ENCODE data around the gene CEP126.
"Not testable (repeated sequence)": the region's sequence is repeated elsewhere in the genome, so short reads cannot be mapped to it uniquely, and the experiment has no call there.

The CEP126 gene

GRCh38 chr11:101929294-101929915 lies 14.6 kb downstream of the CEP126 start:
- peak; percentile 63 for FAIRE-seq
- DNase-seq (ENCODE audit: insufficient read length, low spot score): no peak

DNA sequence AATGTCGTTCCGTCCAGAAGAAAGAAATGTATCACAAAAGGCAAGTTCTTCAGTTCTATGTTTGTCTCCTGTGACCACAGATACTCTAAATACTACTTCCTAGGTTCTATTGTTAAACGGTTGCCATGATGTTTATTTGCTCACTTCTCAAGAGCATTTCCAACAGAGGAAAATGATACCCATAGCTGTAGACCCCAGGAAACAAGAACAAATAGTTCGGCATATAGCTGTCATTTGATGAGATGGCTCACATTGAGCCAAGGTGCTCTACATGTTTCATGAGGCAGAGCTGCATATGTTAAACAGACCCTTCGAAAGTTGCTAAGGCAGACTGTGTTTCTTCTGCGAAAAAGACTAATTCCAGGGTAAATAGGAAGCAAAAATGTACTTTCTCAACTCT lies 16.9 kb downstream of the CEP126 start:
- no peak for DNase-seq (ENCODE audit: insufficient read length, low spot score)
- peak; percentile 31 for FAIRE-seq

DNA sequence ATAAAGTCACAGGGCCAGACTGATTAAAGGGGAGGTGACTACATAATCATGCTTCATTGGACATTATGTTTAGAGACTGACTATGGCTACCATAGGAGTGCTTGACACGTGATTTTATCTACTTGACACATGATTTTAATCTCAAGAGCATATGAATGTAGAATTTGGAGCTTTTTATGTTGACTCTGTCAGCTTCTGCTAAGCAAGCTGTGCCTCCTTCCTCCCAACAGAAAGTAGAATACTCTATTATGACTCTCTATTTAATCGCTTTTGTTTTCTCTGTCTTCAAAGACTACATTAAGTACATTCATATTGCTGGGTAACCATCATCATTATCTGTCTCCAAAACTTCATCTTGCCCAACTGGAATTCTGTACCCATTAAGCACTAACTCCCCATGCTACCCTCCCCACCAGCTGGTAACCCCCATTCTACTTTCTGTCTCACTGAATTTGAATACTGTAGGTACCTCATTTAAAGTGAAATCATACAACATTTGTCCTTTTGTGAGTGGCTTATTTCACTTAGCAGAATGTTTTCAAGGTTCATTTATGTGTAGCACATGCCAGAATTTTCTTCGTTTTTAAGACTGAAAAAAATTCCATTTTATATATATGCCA lies 26.2 kb downstream of the CEP126 start:
- peak; percentile 48 for FAIRE-seq
- DNase-seq (ENCODE audit: insufficient read length, low spot score): no peak

DNA sequence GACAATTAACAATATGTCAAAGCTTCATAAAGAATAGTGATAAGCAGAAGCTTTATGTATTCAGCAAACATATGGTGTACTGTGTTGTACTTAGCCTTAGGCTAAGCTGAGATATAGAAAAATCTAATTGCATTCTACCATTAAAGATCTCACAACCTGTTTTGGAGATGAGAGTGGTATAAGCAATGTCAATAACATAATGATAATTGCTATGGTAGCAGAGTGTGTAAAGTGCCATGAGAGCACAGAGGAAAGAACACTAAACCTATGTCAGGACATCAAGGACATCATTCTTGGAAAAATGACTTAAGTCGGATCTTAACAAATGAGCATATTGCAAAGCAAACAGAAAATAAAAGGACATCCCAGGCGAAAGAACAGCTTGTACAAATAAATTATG lies 30.1 kb downstream of the CEP126 start:
- DNase-seq (ENCODE audit: insufficient read length, low spot score): no peak
- no peak for FAIRE-seq

DNA sequence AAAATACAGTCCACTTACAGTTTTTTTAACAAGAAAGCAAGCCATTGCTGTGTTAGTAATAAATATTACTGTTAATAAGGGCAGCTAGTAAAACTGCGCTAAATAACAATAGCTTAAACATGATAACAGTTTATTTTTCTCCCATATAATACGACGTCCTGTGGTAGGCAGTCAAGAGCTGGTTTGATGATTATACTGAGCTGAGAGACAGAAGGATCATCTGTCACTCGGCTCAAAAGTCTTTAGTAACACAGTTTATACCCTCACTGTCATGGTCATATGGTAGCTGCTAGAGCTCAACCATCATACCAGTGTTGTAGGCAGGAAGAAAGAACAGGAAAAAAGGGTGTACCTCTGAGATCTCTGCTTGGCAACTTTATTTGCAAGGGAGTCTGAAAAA lies 30.6 kb downstream of the CEP126 start:
- DNase-seq (ENCODE audit: insufficient read length, low spot score) (no peak), FAIRE-seq (no peak)

- peak; percentile 13 for FAIRE-seq
- DNase-seq (ENCODE audit: insufficient read length, low spot score): no peak
These were observed 34.9 kb downstream of the CEP126 start for GRCh38 chr11:101949680-101950220.

DNA sequence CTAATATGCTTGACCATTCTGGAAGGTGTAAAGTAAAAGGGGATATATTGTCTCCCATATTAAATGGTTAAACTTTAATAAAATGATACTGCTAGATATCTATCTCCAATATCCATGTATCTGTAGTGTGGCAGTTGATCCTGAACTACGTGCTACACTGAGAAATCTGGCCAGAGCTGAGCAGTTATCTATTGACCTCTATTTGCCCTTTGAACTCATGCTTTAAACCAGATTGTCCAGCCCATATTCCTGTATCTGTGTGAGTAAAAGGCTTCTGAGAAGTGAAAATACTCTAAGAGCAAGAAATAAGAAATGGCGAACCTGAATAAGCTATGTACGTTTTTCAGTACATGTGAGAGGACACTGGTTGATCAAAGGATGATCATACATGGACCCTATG lies 40.5 kb downstream of the CEP126 start:
- peak; percentile 73 for FAIRE-seq
- DNase-seq (ENCODE audit: insufficient read length, low spot score): no peak

GRCh38 chr11:101955701-101956100 lies 40.9 kb downstream of the CEP126 start:
- peak; percentile 52 for FAIRE-seq

GRCh38 chr11:101960231-101960630 lies 45.4 kb downstream of the CEP126 start:
- DNase-seq (ENCODE audit: insufficient read length, low spot score): no peak
- no peak for FAIRE-seq

More at GRCh38 chr11:101955701-101956100, 40.9 kb downstream of the CEP126 start:
- no peak for DNase-seq (ENCODE audit: insufficient read length, low spot score)

DNA sequence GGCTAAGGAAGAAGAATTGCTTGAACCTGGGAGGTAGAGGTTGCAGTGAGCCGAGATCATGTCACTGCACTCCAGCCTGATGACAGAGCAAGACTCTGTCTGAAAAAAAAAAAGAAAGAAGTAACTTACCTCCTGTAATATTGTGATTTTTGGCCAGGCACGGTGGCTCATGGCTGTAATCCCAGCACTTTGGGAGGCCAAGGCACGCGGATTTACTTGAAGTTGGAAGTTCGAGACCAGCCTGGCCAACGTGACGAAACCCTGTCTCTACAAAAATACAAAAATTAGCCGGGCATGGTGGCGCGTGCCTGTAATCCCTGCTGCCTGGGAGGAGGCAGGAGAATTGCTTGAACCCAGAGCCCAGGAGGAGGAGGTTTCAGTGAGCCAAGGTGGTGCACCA lies 49.4 kb downstream of the CEP126 start:
- not testable (repeated sequence) for DNase-seq (ENCODE audit: insufficient read length, low spot score); FAIRE-seq

DNA sequence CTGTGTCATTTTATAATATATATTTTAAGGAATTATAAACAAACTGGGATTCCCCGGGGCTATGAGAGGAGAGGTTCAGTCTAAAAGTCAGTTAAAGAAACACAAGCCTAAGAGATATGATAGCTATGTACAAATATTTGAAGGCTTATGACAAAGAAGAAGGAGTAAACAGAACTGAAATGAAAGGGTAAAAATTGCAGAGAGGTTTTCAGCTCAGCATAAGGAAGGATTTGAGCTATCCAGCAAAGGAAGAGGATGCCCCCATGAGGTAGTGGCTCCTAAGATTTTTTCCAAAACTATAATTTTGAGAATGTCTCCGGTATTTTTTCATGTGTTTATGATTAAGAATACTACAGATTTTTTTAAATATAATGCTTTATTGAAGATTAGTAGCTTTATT lies 59.4 kb downstream of the CEP126 start:
- no peak for FAIRE-seq

GRCh38 chr11:101974771-101975170 lies 60.0 kb downstream of the CEP126 start:
- DNase-seq (ENCODE audit: insufficient read length, low spot score): no peak
- no peak for FAIRE-seq

More for the DNA sequence above, 59.4 kb downstream of the CEP126 start:
- peak; percentile 10 for DNase-seq (ENCODE audit: insufficient read length, low spot score)

DNA sequence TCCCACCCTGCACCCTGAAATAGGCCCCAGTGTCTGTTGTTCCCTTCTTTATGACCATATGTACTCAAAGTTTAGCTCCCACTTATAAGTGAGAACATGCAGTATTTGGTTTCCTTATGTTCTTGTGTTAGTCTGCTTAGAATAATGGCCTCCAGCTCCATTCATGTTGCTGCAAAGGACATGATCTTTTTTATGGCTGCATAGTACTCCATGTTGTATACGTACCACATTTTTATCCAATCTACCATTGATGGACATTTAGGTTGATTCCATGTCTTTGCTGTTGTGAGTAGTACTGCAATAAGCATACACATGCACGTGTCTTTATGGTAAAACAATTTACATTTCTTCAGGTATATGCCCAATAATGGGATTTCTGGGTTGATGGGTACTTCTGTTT lies 60.9 kb downstream of the CEP126 start:
- FAIRE-seq: peak; percentile 81

GRCh38 chr11:101987370-101987769 lies 72.6 kb downstream of the CEP126 start:
- no peak for DNase-seq (ENCODE audit: insufficient read length, low spot score)
- no peak for FAIRE-seq

More for the DNA sequence above, 60.9 kb downstream of the CEP126 start:
- DNase-seq (ENCODE audit: insufficient read length, low spot score): no peak

GRCh38 chr11:101993172-101993571 lies 78.4 kb downstream of the CEP126 start:
- FAIRE-seq (peak; percentile 44), DNase-seq (ENCODE audit: insufficient read length, low spot score) (no peak)

DNA sequence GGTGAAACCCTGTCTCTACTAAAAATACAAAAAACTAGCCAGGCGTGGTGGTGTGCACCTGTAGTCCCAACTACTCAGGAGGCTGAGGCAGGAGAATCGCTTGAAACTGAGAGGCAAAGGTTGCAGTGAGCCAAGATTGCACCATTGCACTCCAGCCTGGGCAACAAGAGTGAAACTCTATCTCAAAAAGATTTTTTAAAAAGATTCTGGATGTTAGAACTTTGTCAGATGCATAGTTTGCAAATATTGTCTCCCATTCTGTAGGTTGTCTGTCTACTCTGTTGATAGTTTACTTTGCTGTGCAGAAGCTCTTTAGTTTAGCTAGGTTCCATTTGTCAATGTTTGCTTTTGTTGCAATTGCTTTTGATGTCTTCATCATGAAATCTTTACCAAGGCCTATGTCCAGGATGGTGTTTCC lies 79.3 kb downstream of the CEP126 start:
- not testable (repeated sequence) for FAIRE-seq; DNase-seq (ENCODE audit: insufficient read length, low spot score)

GRCh38 chr11:101996111-101996510 lies 81.3 kb downstream of the CEP126 start:
- FAIRE-seq (no peak), DNase-seq (ENCODE audit: insufficient read length, low spot score) (no peak)

DNA sequence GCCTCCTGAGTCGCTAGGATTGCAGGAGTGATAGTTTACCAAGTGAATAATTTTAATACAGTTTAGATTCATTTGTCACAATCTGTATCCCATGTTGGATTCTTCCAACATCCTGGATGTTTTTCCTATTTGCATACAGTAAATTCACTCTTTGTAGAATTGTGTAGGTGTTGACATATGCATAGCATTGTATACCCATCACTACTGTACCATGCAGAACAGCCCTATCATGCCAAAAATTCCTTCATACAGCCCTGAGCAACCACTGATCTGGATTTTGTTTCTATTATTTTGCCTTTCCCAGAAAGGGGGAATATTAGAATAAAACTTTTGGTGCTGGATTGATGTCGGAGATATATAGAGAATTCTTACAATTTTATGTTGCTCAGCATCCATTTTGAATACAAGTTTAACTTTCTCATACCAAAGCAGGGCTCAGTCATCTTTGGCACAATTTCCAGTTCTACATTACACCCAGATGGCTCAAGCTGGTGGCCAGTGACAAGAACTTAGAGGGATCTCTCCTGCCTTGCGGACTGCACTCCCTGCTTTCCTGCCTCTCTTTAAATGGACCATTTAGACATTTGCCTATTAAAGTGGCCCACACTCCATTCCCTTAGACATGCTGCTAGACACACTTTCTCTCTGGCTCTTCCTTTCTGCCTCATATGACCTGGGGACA lies 87.0 kb downstream of the CEP126 start:
- DNase-seq (ENCODE audit: insufficient read length, low spot score): no peak
- FAIRE-seq: peak; percentile 28

- no peak for DNase-seq (ENCODE audit: insufficient read length, low spot score)
- peak; percentile 38 for FAIRE-seq
These were observed 89.4 kb downstream of the CEP126 start for GRCh38 chr11:102004220-102004619.

- DNase-seq (ENCODE audit: insufficient read length, low spot score) (no peak), FAIRE-seq (peak; percentile 40)
These were observed 90.5 kb downstream of the CEP126 start for GRCh38 chr11:102005306-102005705.

DNA sequence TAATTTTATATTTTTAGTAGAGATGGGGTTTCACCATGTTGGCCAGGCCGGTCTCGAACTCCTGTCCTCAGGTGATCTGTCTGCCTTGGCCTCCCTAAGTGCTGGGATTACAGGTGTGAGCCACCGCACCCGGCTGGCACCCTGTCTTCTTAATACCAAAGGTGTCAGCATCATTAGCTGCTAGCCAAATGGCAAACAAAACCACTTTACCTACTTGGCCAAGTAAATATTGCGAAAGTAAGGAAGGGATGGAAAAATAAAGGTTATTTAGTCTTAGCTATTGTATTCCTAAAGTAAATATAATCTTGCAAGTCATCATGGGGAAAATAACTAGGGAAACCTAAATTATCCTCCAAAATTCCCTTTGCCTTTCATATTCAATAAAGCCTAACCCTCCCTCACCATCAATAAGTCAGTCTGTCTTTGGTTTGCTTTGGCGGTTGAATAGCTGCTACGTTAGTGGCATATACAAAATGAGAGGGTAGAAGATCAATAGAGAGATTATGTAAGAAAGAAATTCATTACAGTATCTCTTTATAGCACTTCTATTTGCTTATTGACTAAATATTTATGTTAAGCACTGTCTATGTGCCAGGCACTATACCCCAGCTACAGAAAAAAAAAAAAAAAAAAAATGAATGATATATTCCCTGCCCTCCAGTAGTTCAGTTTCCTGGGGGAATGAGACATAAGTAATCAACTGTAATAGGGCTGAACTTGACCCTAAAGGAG lies 92.2 kb downstream of the CEP126 start:
- DNase-seq (ENCODE audit: insufficient read length, low spot score) (no peak), FAIRE-seq (peak; percentile 4)

Data from HTR-8/SVneo (cell line).